HepG2 (cell line): ENCODE results near the gene SPIRE1. TPM values are rescaled to one million over a fixed set of nuclear protein-coding genes. Genes with fewer than 3 reads are reported as not detected.

Source experiments
- ATAC-seq: fragments of 200-7000 bp; cut with Tn5 transposase; 3 replicates; pipeline ENCODE4 v1.9.1; 2020; ENCODE audit warnings: mild to moderate bottlenecking, moderate library complexity
- BruUV-seq: library from RNA; stranded (reverse); fragments of 400-500 nt; replicated peaks from 2 replicates; lab custom pipeline; 2021; lab: Mats Ljungman, UMichigan
- CTCF ChIA-PET: fragments of 300-600 bp; formaldehyde crosslinking; extraction: SDS; loops from one replicate; lab custom pipeline; 2021; ENCODE audit warnings: low total read pairs, inconsistent platforms, low intra/inter-chr PET ratio; lab: Yijun Ruan, JAX
- POLR2A ChIA-PET: fragments of 350-600 bp; sonication (Branson Sonifier 250); formaldehyde crosslinking; loops from one replicate; lab custom pipeline; 2020; ENCODE audit warnings: antibody characterized with exemption, inconsistent platforms; lab: Yijun Ruan, JAX
- DNase-seq: peaks from one replicate; pipeline ENCODE4 v3.0.0-alpha.2; 2015; ENCODE audit warnings: low spot score
- FAIRE-seq: peaks from 3 replicates; lab custom pipeline; 2011; peaks lifted over from hg19 to GRCh38; lab: Jason Lieb, UNC
- H2AFZ ChIP-seq: one replicate; pipeline ENCODE4 v1.6.1; 2011; ENCODE audit warnings: low read length, inconsistent platforms
- H3K27ac ChIP-seq: fragments of 300-600 bp; 3 replicates; pipeline ENCODE4 v1.8.0; 2011; ENCODE audit warnings: mixed run types, mild to moderate bottlenecking, mixed read lengths, low read length, inconsistent platforms; ENCODE audit not compliant: insufficient read depth; ENCODE audit errors: extremely low read length
- H3K27me3 ChIP-seq, 2 experiments: fragments of 200-600 bp in 1 of 2; 2 replicates in 1 of 2; 3 replicates in 1 of 2; pipeline versions ENCODE4 v1.6.0 to v1.8.0; 2011; ENCODE audit warnings: low read length in 2 of 2, mild to moderate bottlenecking in 2 of 2, moderate library complexity in 2 of 2, inconsistent platforms in 1 of 2; ENCODE audit not compliant: insufficient read depth in 2 of 2, control insufficient read depth in 1 of 2
- H3K36me3 ChIP-seq, 2 experiments: fragments of 200-600 bp in 1 of 2; replicated peaks in 1 of 2; 2 replicates in 1 of 2; 3 replicates in 1 of 2; pipeline versions ENCODE4 v1.5.1 to v1.8.0; 2011; ENCODE audit warnings: low read length in 2 of 2, inconsistent platforms in 1 of 2; ENCODE audit not compliant: insufficient read depth in 2 of 2, control insufficient read depth in 1 of 2
- H3K4me1 ChIP-seq: 2 replicates; pipeline ENCODE4 v1.5.1; 2012; ENCODE audit warnings: low read length, inconsistent platforms; ENCODE audit not compliant: insufficient read depth
- H3K4me2 ChIP-seq: 2 replicates; pipeline ENCODE4 v1.6.0; 2011; ENCODE audit warnings: low read depth, low read length, inconsistent platforms
- H3K4me3 ChIP-seq, 3 experiments: fragments of 200-600 bp in 1 of 3; sonication (generic), shearing (Covaris generic) in 1 of 3; replicated peaks in 1 of 3; 2 replicates each; pipeline ENCODE4 v1.5.1; 2011 to 2016; ENCODE audit warnings: low read length in 3 of 3, inconsistent platforms in 2 of 3, low read depth in 2 of 3, mild to moderate bottlenecking in 2 of 3, control low read depth in 1 of 3, mixed read lengths in 1 of 3; ENCODE audit not compliant: insufficient read depth in 1 of 3
- H3K79me2 ChIP-seq: one replicate; pipeline ENCODE4 v1.6.1; 2011; ENCODE audit warnings: low read length, inconsistent platforms; ENCODE audit not compliant: insufficient read depth
- H3K9ac ChIP-seq: 2 replicates; pipeline ENCODE4 v1.6.0; 2011; ENCODE audit warnings: mild to moderate bottlenecking, low read depth, low read length, inconsistent platforms; ENCODE audit not compliant: insufficient read depth
- H3K9me3 ChIP-seq: 2 replicates; pipeline ENCODE4 v1.5.1; 2012; ENCODE audit warnings: mild to moderate bottlenecking, low read length
- H4K20me1 ChIP-seq: 2 replicates; pipeline ENCODE4 v1.6.0; 2011; ENCODE audit warnings: inconsistent platforms, mild to moderate bottlenecking, low read length, moderate library complexity; ENCODE audit not compliant: insufficient read depth
- ATF7 ChIP-seq, 2 experiments: fragments of 450-650 bp in 1 of 2; sonication (generic) in 1 of 2; formaldehyde crosslinking in 1 of 2; IDR thresholded peaks; 2 replicates each; pipeline versions ENCODE4 v1.4.0 to v1.6.1; 2016 to 2020; ENCODE audit warnings: antibody characterized with exemption in 1 of 2, mild to moderate bottlenecking in 1 of 2, missing genetic modification reagents in 1 of 2
- CREB1 ChIP-seq, 2 experiments: fragments of 450-650 bp in 1 of 2; IDR thresholded peaks; 2 replicates each; pipeline ENCODE4 v1.6.1; 2016 to 2017; ENCODE audit warnings: control low read depth in 1 of 2, mild to moderate bottlenecking in 1 of 2, missing compliant biosample characterization in 1 of 2, missing genetic modification characterization in 1 of 2
- EHMT2 ChIP-seq: fragments of 200-600 bp; sonication (generic); IDR thresholded peaks from 2 replicates; pipeline ENCODE4 v1.7.0; 2017; ENCODE audit warnings: antibody characterized with exemption, low read depth, low read length, borderline replicate concordance
- KLF9 ChIP-seq: IDR thresholded peaks from 2 replicates; pipeline ENCODE4 v1.6.1; 2016; ENCODE audit warnings: low read depth
- SP140L ChIP-seq: sonication (generic); formaldehyde crosslinking; IDR thresholded peaks from 2 replicates; pipeline ENCODE4 v1.4.0; 2020; ENCODE audit warnings: missing genetic modification reagents, borderline replicate concordance
- WGBS: methylation state at CpG from one replicate; pipeline ENCODE4 v1.1.6; 2017; ENCODE audit warnings: low lambda C conversion rate; 5-methylcytosine and 5-hydroxymethylcytosine counted together
- in situ Hi-C: cut with HindIII; loops from 2 replicates; pipeline ENCODE4 v1.10.0; 2017; ENCODE audit warnings: low pct_unique_long_range_greater_than_20kb; ENCODE audit not compliant: extremely low pct_ligation_motif_present
- intact Hi-C: fragments of 100-400 bp; cut with micrococcal nuclease; formaldehyde crosslinking; loops from one replicate; pipeline ENCODE4 v1.10.0; 2022; ENCODE audit not compliant: unreplicated experiment
- polyA plus RNA-seq, 8 experiments: library from polyadenylated mRNA; depleted of rRNA in 3 of 8; stranded (reverse) in 7 of 8; unstranded in 1 of 8; fragments of >200 nt; fragmentation: Illumina TruSeq in 4 of 8; extraction: Trizol in 4 of 8; gene quantifications; 2 replicates each; pipeline versions ENCODE4 v1.2.1 to v1.2.3, GENCODE V29; 2011 to 2016; ENCODE audit warnings: low read depth in 4 of 8, missing spikeins in 1 of 8, mixed read lengths in 1 of 8; ENCODE audit not compliant: insufficient read depth in 1 of 8
- total RNA-seq, 5 experiments: library from RNA; depleted of rRNA; stranded (reverse); fragments of >200 nt; fragmentation: Illumina TruSeq; extraction: Trizol; gene quantifications; 2 replicates each; pipeline ENCODE4 v1.2.3, GENCODE V29; 2016; ENCODE audit warnings: low read depth in 1 of 5
- TF ChIP-seq, protein P1 (sequence below): sonication (generic); formaldehyde crosslinking; IDR thresholded peaks from 2 replicates; pipeline ENCODE4 v1.4.0; 2020; ENCODE audit warnings: missing genetic modification reagents

Gene SPIRE1
- total and polyA plus RNA-seq, 2 of the 13 experiments (the other 11 are each of a cell fraction or from before 2014, with no cell fraction given), result 9.9 to 21.3 TPM

DNA sequence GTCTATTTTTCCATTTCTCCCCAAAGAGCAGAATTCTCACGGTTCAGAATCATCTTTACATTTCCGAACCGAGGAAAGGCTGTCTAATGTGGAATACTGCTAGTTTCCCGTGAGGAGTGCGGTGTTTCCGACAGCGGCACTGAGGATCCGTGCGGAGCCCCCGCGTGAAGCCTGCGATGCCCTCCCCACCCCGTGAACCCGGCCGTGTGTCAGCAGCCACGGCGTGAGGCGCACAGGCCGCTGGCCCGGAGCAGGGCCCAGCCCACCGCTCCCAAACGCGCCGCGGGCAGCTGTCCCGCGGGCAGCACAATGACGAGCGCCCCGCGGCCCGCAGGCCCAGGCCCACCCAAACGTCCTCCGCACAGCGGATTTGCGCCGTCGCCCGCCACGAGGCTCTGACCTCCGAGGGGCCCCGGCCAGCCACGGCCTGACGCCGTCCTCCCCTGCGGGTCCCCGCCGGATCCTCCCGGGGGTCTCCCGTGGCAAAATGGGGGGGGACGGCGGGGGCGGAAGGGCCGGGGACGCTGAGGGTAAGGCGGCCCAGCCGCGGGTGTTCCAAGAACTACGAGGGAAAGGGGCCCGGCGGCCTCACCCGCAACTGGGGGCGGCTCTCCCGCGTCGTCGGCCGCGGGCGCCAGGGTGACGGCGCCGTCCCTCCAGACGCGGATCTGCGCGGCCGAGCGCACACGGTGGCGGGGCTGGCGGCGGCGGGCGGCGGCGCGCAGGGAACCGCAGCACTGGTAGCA is 796 bp downstream of the SPIRE1 start (continued):
- TF ChIP-seq, protein P1, sequence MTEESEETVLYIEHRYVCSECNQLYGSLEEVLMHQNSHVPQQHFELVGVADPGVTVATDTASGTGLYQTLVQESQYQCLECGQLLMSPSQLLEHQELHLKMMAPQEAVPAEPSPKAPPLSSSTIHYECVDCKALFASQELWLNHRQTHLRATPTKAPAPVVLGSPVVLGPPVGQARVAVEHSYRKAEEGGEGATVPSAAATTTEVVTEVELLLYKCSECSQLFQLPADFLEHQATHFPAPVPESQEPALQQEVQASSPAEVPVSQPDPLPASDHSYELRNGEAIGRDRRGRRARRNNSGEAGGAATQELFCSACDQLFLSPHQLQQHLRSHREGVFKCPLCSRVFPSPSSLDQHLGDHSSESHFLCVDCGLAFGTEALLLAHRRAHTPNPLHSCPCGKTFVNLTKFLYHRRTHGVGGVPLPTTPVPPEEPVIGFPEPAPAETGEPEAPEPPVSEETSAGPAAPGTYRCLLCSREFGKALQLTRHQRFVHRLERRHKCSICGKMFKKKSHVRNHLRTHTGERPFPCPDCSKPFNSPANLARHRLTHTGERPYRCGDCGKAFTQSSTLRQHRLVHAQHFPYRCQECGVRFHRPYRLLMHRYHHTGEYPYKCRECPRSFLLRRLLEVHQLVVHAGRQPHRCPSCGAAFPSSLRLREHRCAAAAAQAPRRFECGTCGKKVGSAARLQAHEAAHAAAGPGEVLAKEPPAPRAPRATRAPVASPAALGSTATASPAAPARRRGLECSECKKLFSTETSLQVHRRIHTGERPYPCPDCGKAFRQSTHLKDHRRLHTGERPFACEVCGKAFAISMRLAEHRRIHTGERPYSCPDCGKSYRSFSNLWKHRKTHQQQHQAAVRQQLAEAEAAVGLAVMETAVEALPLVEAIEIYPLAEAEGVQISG (CRISPR knock-in tag), result peak; percentile 57
- no peak for TF ChIP-seq EHMT2
- TF ChIP-seq, all 625 proteins: peak for 121

DNA sequence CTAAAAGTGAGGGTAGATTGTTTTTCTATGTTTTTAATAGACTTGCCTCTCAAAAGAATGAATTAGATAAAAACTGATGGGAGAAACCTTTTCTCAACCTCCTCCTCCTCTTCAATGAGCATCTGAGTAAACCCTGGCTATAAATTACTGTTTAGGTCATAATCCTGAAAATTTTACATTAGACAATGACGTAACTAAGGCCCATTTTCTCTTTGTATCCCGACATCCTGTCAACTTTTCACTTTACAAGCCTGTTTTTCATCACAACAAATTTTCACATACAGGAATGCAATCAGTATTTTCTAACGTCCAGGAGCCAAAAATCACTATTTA is 1.3 kb downstream of the SPIRE1 start:
- H3K27me3 ChIP-seq, result no peaks in the 10 kb centered on the region
- BruUV-seq, result TSS peak; percentile 79
- peak overlapping the region; percentile 86 for H3K4me2 ChIP-seq
- ATAC-seq (no peak), FAIRE-seq (no peak), DNase-seq (no peak)
- H3K36me3 ChIP-seq, result no peaks in the 10 kb centered on the region
- ChIA-PET CTCF (interaction anchor here (6.0 kb wide), 1 partner anchor 265 kb away, joined by 55 read pairs; no protein-coding TSS in a partner anchor), POLR2A (interaction anchor here (0.9 to 1.0 kb wide), 2 partner anchors 236 to 279 kb away, joined by 3 read pairs; partner anchors contain the start of gene AFG3L2)
- no peaks in the 10 kb centered on the region for H4K20me1 ChIP-seq
- intact Hi-C loops, result loop anchor here (5.0 kb wide), 3 partner anchors 194 to 374 kb away; no protein-coding TSS in a partner anchor
- H3K9me3 ChIP-seq, result no peaks in the 10 kb centered on the region
- no peak overlapping the region for H2AFZ ChIP-seq
- peak overlapping the region; percentile 74 for H3K9ac ChIP-seq
- under 1% methylated on average over 3 of the region's 3 CpGs for WGBS
- H3K4me3 ChIP-seq, result peak overlapping the region; percentile 78 to 86 (median 85)
- H3K4me1 ChIP-seq, result peaks cover 24% of the 10 kb centered on the region
- peak; percentile 64 for TF ChIP-seq CREB1 (IDR thresholded peaks at IDR 0.05)
- no peak for TF ChIP-seq CREB1 (CRISPR knock-in tag; IDR thresholded peaks at IDR 0.05)
- peak; percentile 87 for TF ChIP-seq ATF7 (IDR thresholded peaks at IDR 0.05)
- no peak for TF ChIP-seq ATF7 (CRISPR knock-in tag; IDR thresholded peaks at IDR 0.05)
- 0 out of 2 replicates have a peak, but pooled peaks have one; percentile 16 for TF ChIP-seq KLF9 (CRISPR knock-in tag)
- no peak for TF ChIP-seq SP140L (CRISPR knock-in tag)
- H3K27ac ChIP-seq, result peak overlapping the region; percentile 23
- peaks cover 16% of the 10 kb centered on the region for H3K79me2 ChIP-seq
- in situ Hi-C loops, result loop anchor here (5.0 kb wide), 2 partner anchors 114 to 264 kb away; no protein-coding TSS in a partner anchor
